Panc1 (cell line): Measurements from ENCODE around the gene CUX1. TPM values are rescaled to one million over a fixed set of nuclear protein-coding genes. Genes with fewer than 3 reads are reported as not detected.

Experiments used
- ATAC-seq: fragments of 200-7000 bp; cut with Tn5 transposase; 2 replicates; pipeline ENCODE4 v1.9.1; 2020; ENCODE audit warnings: mild to moderate bottlenecking, moderate library complexity
- BruUV-seq: library from RNA; stranded (reverse); fragments of 400-500 nt; replicated peaks from 2 replicates; lab custom pipeline; 2021; lab: Mats Ljungman, UMichigan
- CTCF ChIA-PET: fragments of 300-600 bp; sonication (Branson Sonifier 250); formaldehyde crosslinking; loops from one replicate; lab custom pipeline; 2022; ENCODE audit warnings: antibody characterized with exemption; lab: Charles Lee
- POLR2A ChIA-PET: fragments of 300-600 bp; sonication (Branson Sonifier 250); formaldehyde crosslinking; loops from one replicate; lab custom pipeline; 2022; ENCODE audit warnings: antibody characterized with exemption; lab: Charles Lee
- DNase-seq: peaks from one replicate; pipeline ENCODE4 v3.0.0-alpha.2; 2010; ENCODE audit warnings: low read depth, low spot score
- H3K27ac ChIP-seq: 2 replicates; pipeline ENCODE4 v1.5.1; 2011; ENCODE audit warnings: mild to moderate bottlenecking, low read length, inconsistent platforms
- H3K27me3 ChIP-seq: fragments of 200-500 bp; sonication (Bioruptor generic); 2 replicates; pipeline ENCODE4 v1.6.0; 2014; ENCODE audit warnings: low read length, inconsistent platforms; ENCODE audit not compliant: control insufficient read depth, insufficient read depth
- H3K36me3 ChIP-seq: fragments of 200-500 bp; sonication (Bioruptor generic); 2 replicates; pipeline ENCODE4 v1.5.1; 2014; ENCODE audit warnings: inconsistent platforms, mild to moderate bottlenecking, low read length, moderate library complexity; ENCODE audit not compliant: control insufficient read depth, insufficient read depth
- H3K4me1 ChIP-seq: 2 replicates; pipeline ENCODE4 v1.5.1; 2011; ENCODE audit warnings: inconsistent platforms, mild to moderate bottlenecking, low read length, moderate library complexity; ENCODE audit not compliant: control insufficient read depth, insufficient read depth
- H3K4me3 ChIP-seq, 2 experiments: 2 replicates each; pipeline ENCODE4 v1.5.1; 2011 to 2012; ENCODE audit warnings: low read depth in 2 of 2, low read length in 2 of 2, mild to moderate bottlenecking in 2 of 2, inconsistent platforms in 1 of 2, moderate library complexity in 1 of 2
- H3K9me3 ChIP-seq: fragments of 200-500 bp; sonication (Bioruptor generic); 2 replicates; pipeline ENCODE4 v1.5.1; 2014; ENCODE audit warnings: low read depth, mild to moderate bottlenecking, inconsistent platforms, low read length, moderate library complexity; ENCODE audit not compliant: control insufficient read depth, insufficient read depth
- CTCF ChIP-seq: fragments of 450-650 bp; IDR thresholded peaks from 2 replicates; pipeline ENCODE4 v1.5.1; 2017; ENCODE audit warnings: mild to moderate bottlenecking
- POLR2AphosphoS5 ChIP-seq: IDR thresholded peaks from 2 replicates; pipeline ENCODE4 v1.6.1; 2012; ENCODE audit warnings: mild to moderate bottlenecking, low read depth, low read length, moderate library complexity
- SIN3A ChIP-seq: IDR thresholded peaks from 2 replicates; pipeline ENCODE4 v1.6.1; 2012; ENCODE audit warnings: low read depth, mild to moderate bottlenecking, low read length, moderate library complexity, borderline replicate concordance; ENCODE audit not compliant: insufficient read depth
- TCF7L2 ChIP-seq: IDR thresholded peaks from 2 replicates; pipeline ENCODE4 v1.6.1; 2011; ENCODE audit warnings: mild to moderate bottlenecking, low read depth, low read length, inconsistent platforms
- in situ Hi-C: cut with HindIII; loops from 2 replicates; pipeline ENCODE4 v1.10.0; 2016; ENCODE audit warnings: low sequenced_read_pairs, low pct_unique_long_range_greater_than_20kb
- intact Hi-C: fragments of 100-400 bp; cut with micrococcal nuclease; formaldehyde crosslinking; loops from one replicate; pipeline ENCODE4 v1.10.0; 2022; ENCODE audit not compliant: unreplicated experiment
- total RNA-seq: library from RNA; stranded (reverse); gene quantifications from one replicate; pipeline ENCODE4 v1.2.1, GENCODE V29; 2021; ENCODE audit not compliant: unreplicated experiment
- TF ChIP-seq, protein P1 (sequence below), 2 experiments: IDR thresholded peaks; 2 replicates each; pipeline ENCODE4 v1.6.1; 2011 to 2012; ENCODE audit warnings: low read depth in 2 of 2, control low read depth in 1 of 2, low read length in 1 of 2, mild to moderate bottlenecking in 1 of 2, moderate library complexity in 1 of 2; ENCODE audit not compliant: insufficient read depth in 1 of 2

CUX1 gene
- total RNA-seq, 1 experiment from 2014 or later = 50.9 TPM

GRCh38 chr7:102045681-102046372 lies 228.4 kb downstream of the CUX1 start:
- Histone ChIP-seq H3K27ac (no peak overlapping the region), H3K4me3 (no peak overlapping the region; a peak in 1 of 4 replicates), H3K9me3 (no peaks in the 10 kb centered on the region), H3K27me3 (no peaks in the 10 kb centered on the region), H3K4me1 (no peaks in the 10 kb centered on the region), H3K36me3 (no peaks in the 10 kb centered on the region)
- ATAC-seq (no peak), DNase-seq (no peak)
- in situ Hi-C loops = no loop called here
- ChIA-PET POLR2A (interaction anchor here (0.6 kb wide), 1 partner anchor 165 kb away, joined by 3 read pairs; no protein-coding TSS in a partner anchor), CTCF (interaction anchor here (0.6 kb wide), 1 partner anchor 1439 kb away, joined by 16 read pairs; no protein-coding TSS in a partner anchor)
- TF ChIP-seq TCF7L2 (no peak), CTCF (no peak), SIN3A (no peak), POLR2AphosphoS5 (no peak)
- TF ChIP-seq, protein P1, sequence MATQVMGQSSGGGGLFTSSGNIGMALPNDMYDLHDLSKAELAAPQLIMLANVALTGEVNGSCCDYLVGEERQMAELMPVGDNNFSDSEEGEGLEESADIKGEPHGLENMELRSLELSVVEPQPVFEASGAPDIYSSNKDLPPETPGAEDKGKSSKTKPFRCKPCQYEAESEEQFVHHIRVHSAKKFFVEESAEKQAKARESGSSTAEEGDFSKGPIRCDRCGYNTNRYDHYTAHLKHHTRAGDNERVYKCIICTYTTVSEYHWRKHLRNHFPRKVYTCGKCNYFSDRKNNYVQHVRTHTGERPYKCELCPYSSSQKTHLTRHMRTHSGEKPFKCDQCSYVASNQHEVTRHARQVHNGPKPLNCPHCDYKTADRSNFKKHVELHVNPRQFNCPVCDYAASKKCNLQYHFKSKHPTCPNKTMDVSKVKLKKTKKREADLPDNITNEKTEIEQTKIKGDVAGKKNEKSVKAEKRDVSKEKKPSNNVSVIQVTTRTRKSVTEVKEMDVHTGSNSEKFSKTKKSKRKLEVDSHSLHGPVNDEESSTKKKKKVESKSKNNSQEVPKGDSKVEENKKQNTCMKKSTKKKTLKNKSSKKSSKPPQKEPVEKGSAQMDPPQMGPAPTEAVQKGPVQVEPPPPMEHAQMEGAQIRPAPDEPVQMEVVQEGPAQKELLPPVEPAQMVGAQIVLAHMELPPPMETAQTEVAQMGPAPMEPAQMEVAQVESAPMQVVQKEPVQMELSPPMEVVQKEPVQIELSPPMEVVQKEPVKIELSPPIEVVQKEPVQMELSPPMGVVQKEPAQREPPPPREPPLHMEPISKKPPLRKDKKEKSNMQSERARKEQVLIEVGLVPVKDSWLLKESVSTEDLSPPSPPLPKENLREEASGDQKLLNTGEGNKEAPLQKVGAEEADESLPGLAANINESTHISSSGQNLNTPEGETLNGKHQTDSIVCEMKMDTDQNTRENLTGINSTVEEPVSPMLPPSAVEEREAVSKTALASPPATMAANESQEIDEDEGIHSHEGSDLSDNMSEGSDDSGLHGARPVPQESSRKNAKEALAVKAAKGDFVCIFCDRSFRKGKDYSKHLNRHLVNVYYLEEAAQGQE (IDR thresholded peaks at IDR 0.05; ENCODE audit: insufficient read depth in 1 of 2, low read depth in 2 of 2, low read length in 1 of 2) = no peak
- no TSS peak for BruUV-seq
- intact Hi-C loops = no loop called here

- intact Hi-C loops = no loop called here
- TF ChIP-seq SIN3A (no peak), CTCF (no peak), POLR2AphosphoS5 (no peak), TCF7L2 (no peak)
- TF ChIP-seq, protein P1 (IDR thresholded peaks at IDR 0.05; ENCODE audit: insufficient read depth in 1 of 2, low read depth in 2 of 2, low read length in 1 of 2) = no peak
- DNase-seq = no peak
- Histone ChIP-seq H3K9me3 (no peaks in the 10 kb centered on the region), H3K36me3 (no peaks in the 10 kb centered on the region), H3K4me3 (no peak overlapping the region), H3K4me1 (no peaks in the 10 kb centered on the region), H3K27me3 (no peaks in the 10 kb centered on the region), H3K27ac (no peak overlapping the region)
- ATAC-seq = no peak
- in situ Hi-C loops = no loop called here
- ChIA-PET CTCF (interaction anchor here (0.5 to 0.6 kb wide), 2 partner anchors 37 to 1438 kb away, joined by 4 to 16 read pairs; no protein-coding TSS in a partner anchor), POLR2A (interaction anchor here (0.6 kb wide), 1 partner anchor 92 kb away, joined by 11 read pairs; no protein-coding TSS in a partner anchor)
- BruUV-seq = no TSS peak
These were observed 229.1 kb downstream of the CUX1 start for GRCh38 chr7:102046373-102047117.
